HepG2 (cell line): ENCODE results near the gene IKZF3. TPM values are rescaled to one million over a fixed set of nuclear protein-coding genes. Genes with fewer than 3 reads are reported as not detected.

ENCODE experiments used
- ARID5B ChIP-seq: IDR thresholded peaks from 2 replicates; pipeline ENCODE4 v1.4.0; 2020; ENCODE audit warnings: mild to moderate bottlenecking, missing genetic modification reagents
- HNF1A ChIP-seq, 2 experiments: sonication (generic) in 1 of 2; formaldehyde crosslinking in 1 of 2; IDR thresholded peaks; 2 replicates each; pipeline versions ENCODE4 v1.4.0 to v1.6.1; 2016 to 2020; ENCODE audit warnings: borderline replicate concordance in 1 of 2, low read depth in 1 of 2, mild to moderate bottlenecking in 1 of 2, missing genetic modification reagents in 1 of 2
- HNF1B ChIP-seq: sonication (generic); formaldehyde crosslinking; IDR thresholded peaks from 2 replicates; pipeline ENCODE4 v1.5.1; 2020; ENCODE audit warnings: mild to moderate bottlenecking, moderate library complexity, missing genetic modification reagents
- HNRNPK ChIP-seq: fragments of 200-400 bp; formaldehyde crosslinking; IDR thresholded peaks from 2 replicates; pipeline ENCODE4 v1.6.1; 2018; ENCODE audit warnings: low read length, low read depth, moderate library complexity, mild to moderate bottlenecking; ENCODE audit not compliant: poor library complexity, severe bottlenecking
- HOXA9 ChIP-seq: sonication (generic); formaldehyde crosslinking; IDR thresholded peaks from 2 replicates; pipeline ENCODE4 v1.8.1; 2022; ENCODE audit warnings: missing genetic modification reagents, mild to moderate bottlenecking, moderate library complexity, borderline replicate concordance
- JUND ChIP-seq: sonication (generic); formaldehyde crosslinking; IDR thresholded peaks from 2 replicates; pipeline ENCODE4 v1.8.0; 2022; ENCODE audit warnings: mild to moderate bottlenecking, missing genetic modification reagents
- PAXIP1 ChIP-seq: sonication (generic); formaldehyde crosslinking; conservative IDR thresholded peaks from 2 replicates; pipeline ENCODE4 v1.4.0; 2020; ENCODE audit warnings: mild to moderate bottlenecking, missing genetic modification reagents, moderate library complexity
- SOX6 ChIP-seq, 2 experiments: fragments of 450-650 bp in 1 of 2; sonication (generic) in 1 of 2; formaldehyde crosslinking in 1 of 2; IDR thresholded peaks; 2 replicates each; pipeline versions ENCODE4 v1.4.0 to v1.6.1; 2017 to 2020; ENCODE audit warnings: antibody characterized with exemption in 1 of 2, mild to moderate bottlenecking in 1 of 2, missing genetic modification reagents in 1 of 2
- THAP11 ChIP-seq: IDR thresholded peaks from 2 replicates; pipeline ENCODE4 v1.6.1; 2016; ENCODE audit warnings: missing biosample characterization, missing genetic modification reagents
- ZNF138 ChIP-seq: sonication (generic); formaldehyde crosslinking; IDR thresholded peaks from 2 replicates; pipeline ENCODE4 v1.5.0; 2020; ENCODE audit warnings: mild to moderate bottlenecking, low read depth, missing genetic modification reagents
- ZNF710 ChIP-seq: sonication (generic); formaldehyde crosslinking; IDR thresholded peaks from 2 replicates; pipeline ENCODE4 v1.5.0; 2020; ENCODE audit warnings: mild to moderate bottlenecking, missing genetic modification reagents, borderline replicate concordance
- ZNF746 ChIP-seq: sonication (generic); formaldehyde crosslinking; IDR thresholded peaks from 2 replicates; pipeline ENCODE4 v1.8.0; 2022; ENCODE audit warnings: mild to moderate bottlenecking, missing genetic modification reagents
- polyA plus RNA-seq, 8 experiments: library from polyadenylated mRNA; depleted of rRNA in 3 of 8; stranded (reverse) in 7 of 8; unstranded in 1 of 8; fragments of >200 nt; fragmentation: Illumina TruSeq in 4 of 8; extraction: Trizol in 4 of 8; gene quantifications; 2 replicates each; pipeline versions ENCODE4 v1.2.1 to v1.2.3, GENCODE V29; 2011 to 2016; ENCODE audit warnings: low read depth in 4 of 8, missing spikeins in 1 of 8, mixed read lengths in 1 of 8; ENCODE audit not compliant: insufficient read depth in 1 of 8
- total RNA-seq, 5 experiments: library from RNA; depleted of rRNA; stranded (reverse); fragments of >200 nt; fragmentation: Illumina TruSeq; extraction: Trizol; gene quantifications; 2 replicates each; pipeline ENCODE4 v1.2.3, GENCODE V29; 2016; ENCODE audit warnings: low read depth in 1 of 5

IKZF3 gene
- total and polyA plus RNA-seq, 2 of the 13 experiments (the other 11 are each of a cell fraction or from before 2014, with no cell fraction given), result not detected

GRCh38 chr17:39828443-39828842 lies 35.7 kb downstream of the IKZF3 start (continued):
- TF ChIP-seq JUND (CRISPR knock-in tag) (peak; percentile 75), HNF1A (IDR thresholded peaks at IDR 0.05; ENCODE audit: low read depth) (peak; percentile 61), HNF1A (CRISPR knock-in tag; IDR thresholded peaks at IDR 0.05; ENCODE audit: borderline replicate concordance) (peak; percentile 27; the same call in 1 of the 2 replicates), HNRNPK (no peak), ZNF746 (0 out of 2 replicates have a peak, but pooled peaks have one; percentile 27), HOXA9 (CRISPR knock-in tag) (no peak), ZNF710 (CRISPR knock-in tag) (peak; percentile 77; the same call in 1 of the 2 replicates), SOX6 (IDR thresholded peaks at IDR 0.05) (no peak), SOX6 (CRISPR knock-in tag; IDR thresholded peaks at IDR 0.05) (peak; percentile 42), THAP11 (CRISPR knock-in tag) (0 out of 2 replicates have a peak, but pooled peaks have one; percentile 19), ZNF138 (no peak), HNF1B (CRISPR knock-in tag) (peak; percentile 87), PAXIP1 (CRISPR knock-in tag) (peak; percentile 31), ARID5B (CRISPR knock-in tag) (peak; percentile 43; the same call in 1 of the 2 replicates)
